GM19023 (cell line): ENCODE results near the gene OR4X2.
"Not testable (repeated sequence)": the region's sequence is repeated elsewhere in the genome, so short reads cannot be mapped to it uniquely, and the experiment has no call there.

Experiments used
- ATAC-seq: cut with Tn5 transposase; IDR thresholded peaks from one replicate; pipeline ENCODE4 v1.9.1; 2021; ENCODE audit warnings: mild to moderate bottlenecking, moderate library complexity; ENCODE audit not compliant: unreplicated experiment

The OR4X2 gene

GRCh38 chr11:48244804-48245203 lies at the start of gene OR4X2:
OR4X2 (plus strand) TSS chr11:48245104; CDS start chr11:48245104, 0 bp downstream.
- no peak for ATAC-seq

GRCh38 chr11:48207881-48208280 lies 37.0 kb upstream of the OR4X2 start:
- no peak for ATAC-seq

GRCh38 chr11:48210052-48210451 lies 34.9 kb upstream of the OR4X2 start:
- no peak for ATAC-seq

GRCh38 chr11:48216510-48216909 lies 28.4 kb upstream of the OR4X2 start, which contains the start of gene OR4B1:
OR4B1 (plus strand) TSS chr11:48216810; CDS start chr11:48216810, 0 bp downstream.
- ATAC-seq = no peak

GRCh38 chr11:48228761-48229160 lies 16.1 kb upstream of the OR4X2 start:
- no peak for ATAC-seq

- ATAC-seq = not testable (repeated sequence)
Measured at GRCh38 chr11:48230057-48230456, 14.8 kb upstream of the OR4X2 start.

- ATAC-seq = no peak
Measured at GRCh38 chr11:48237727-48238126, 7.2 kb upstream of the OR4X2 start.

- ATAC-seq = no peak
Measured at GRCh38 chr11:48242501-48242900, 2.4 kb upstream of the OR4X2 start.

- ATAC-seq = no peak
Measured at GRCh38 chr11:48248902-48249301, 4.0 kb downstream of the OR4X2 start.

GRCh38 chr11:48261600-48261999 lies 16.7 kb downstream of the OR4X2 start:
- ATAC-seq = no peak

- ATAC-seq = no peak
Measured at GRCh38 chr11:48263423-48263911, 18.6 kb downstream of the OR4X2 start, which contains the start of gene OR4X1. OR4X1 (plus strand) TSS chr11:48263861; CDS start chr11:48263861, 0 bp downstream.

- ATAC-seq = no peak
Measured at GRCh38 chr11:48270621-48271020, 25.7 kb downstream of the OR4X2 start.

- ATAC-seq = no peak
Measured at GRCh38 chr11:48272606-48273005, 27.7 kb downstream of the OR4X2 start.
